Fibroblast of peridontal ligament (primary cell): ENCODE results near the gene CHST8.
"Not testable (repeated sequence)": the region's sequence is repeated elsewhere in the genome, so short reads cannot be mapped to it uniquely, and the experiment has no call there.

Source experiments
- DNase-seq: peaks from one replicate; pipeline ENCODE4 v3.0.0-alpha.2; 2010; ENCODE audit errors: extremely low read depth

Gene CHST8

GRCh38 chr19:33689868-33690267 is 68.1 kb downstream of the CHST8 start:
- DNase-seq: no peak

DNA sequence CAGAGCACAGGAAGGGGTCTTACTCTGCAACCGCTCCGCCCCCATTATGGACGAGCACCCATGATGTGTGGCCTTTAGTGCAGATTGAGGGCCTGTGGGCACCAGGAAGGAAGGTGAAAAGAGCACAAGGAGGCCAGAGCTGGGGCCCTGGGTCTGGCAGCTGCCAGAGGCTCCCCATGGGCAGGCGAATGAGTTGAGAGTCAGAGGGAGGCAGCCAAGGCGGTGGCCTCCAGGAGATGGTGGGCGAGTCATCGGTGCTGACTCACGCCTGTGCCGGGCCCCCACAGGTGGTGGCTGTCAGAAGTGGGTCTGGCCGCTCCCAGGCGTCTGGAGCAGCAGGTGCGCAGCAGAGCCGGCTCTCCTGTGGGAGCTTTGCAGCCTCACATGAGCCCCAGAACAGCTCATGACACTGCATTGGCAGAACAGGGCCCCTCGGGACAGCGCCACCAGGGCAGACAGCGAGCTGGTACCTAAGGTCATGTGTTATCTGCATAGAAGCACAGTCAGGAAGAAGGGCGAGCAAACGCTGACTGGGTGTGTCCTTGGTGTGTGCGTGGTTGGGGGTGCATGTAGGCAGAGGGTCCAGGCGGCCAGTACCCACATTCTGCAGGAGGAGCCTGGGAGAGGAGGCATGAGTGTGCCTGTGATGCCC is 68.8 kb downstream of the CHST8 start:
- no peak for DNase-seq

GRCh38 chr19:33691030-33691427 is 69.3 kb downstream of the CHST8 start:
- no peak for DNase-seq

DNA sequence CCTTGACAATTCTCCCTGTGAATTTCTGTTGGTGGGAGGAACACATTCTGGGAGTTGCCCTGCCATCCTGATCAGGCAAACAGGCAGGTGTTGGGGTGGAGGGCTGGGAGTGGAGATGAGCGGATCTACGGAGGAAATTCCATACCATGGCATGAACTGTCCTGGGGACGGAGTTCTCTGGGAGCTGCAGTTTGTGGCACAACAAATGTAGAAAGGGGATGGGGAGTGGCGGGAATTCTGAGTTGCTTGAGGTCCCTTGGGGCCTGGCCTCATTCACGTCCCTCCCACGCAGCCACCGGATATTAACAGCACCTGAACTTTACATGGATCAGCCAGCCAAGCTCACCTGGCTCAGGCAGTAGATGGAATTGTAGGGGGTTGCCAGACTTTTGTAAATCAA is 70.0 kb downstream of the CHST8 start:
- no peak for DNase-seq

- DNase-seq: no peak
Observed at GRCh38 chr19:33693678-33694077, 71.9 kb downstream of the CHST8 start.

GRCh38 chr19:33695547-33695946 is 73.8 kb downstream of the CHST8 start:
- not testable (repeated sequence) for DNase-seq

DNA sequence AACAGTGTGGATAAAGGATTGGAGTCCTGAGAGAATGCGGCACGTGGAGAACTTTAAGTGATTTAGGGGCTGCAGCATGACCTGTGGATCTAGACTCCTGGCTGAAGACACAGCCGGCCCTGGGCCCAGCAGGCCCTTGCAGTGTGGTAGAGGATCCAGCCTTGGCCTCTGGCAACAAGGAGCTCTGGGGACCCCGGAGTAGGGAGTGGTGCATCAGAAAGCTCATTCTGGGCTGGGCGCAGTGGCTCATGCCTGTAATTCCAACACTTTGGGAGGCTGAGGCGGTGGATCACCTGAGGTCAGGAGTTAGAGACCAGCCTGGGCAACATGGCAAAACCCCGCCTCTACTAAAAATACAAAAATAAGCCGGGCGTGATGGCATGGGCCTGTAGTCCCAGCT is 76.0 kb downstream of the CHST8 start:
- no peak for DNase-seq

GRCh38 chr19:33698576-33699435 is 77.1 kb downstream of the CHST8 start:
- DNase-seq: no peak

DNA sequence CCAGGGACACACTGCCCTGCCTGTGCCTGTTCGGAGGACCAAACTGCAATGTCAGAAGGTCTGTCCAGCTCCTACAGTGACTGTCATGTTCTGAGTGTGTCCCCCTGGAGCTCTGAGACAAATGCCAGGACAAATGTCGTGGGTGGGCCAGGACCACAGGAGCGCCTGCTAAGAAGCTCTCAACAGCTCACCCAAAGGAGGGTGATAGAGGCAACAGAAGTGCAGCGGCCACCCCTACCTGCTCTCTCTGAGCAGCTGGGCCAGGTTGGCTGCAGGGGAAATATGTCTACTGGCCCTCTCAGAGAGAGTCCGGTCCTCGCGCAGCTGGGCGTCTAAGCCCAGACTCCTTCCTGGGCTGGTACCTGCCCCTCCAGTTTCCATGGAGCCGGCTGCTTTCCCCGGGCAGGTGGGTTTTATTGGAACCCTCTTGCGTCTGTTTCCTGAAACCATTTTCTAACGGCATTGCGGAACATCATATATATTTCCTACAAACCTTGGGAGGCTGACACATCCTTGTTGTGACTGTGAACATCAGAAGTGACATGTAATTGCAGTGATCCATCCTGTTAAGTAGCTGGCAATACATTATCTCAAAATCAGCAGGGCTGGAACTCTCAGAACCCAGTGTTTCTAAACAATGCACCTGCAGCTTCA is 78.1 kb downstream of the CHST8 start:
- no peak for DNase-seq

DNA sequence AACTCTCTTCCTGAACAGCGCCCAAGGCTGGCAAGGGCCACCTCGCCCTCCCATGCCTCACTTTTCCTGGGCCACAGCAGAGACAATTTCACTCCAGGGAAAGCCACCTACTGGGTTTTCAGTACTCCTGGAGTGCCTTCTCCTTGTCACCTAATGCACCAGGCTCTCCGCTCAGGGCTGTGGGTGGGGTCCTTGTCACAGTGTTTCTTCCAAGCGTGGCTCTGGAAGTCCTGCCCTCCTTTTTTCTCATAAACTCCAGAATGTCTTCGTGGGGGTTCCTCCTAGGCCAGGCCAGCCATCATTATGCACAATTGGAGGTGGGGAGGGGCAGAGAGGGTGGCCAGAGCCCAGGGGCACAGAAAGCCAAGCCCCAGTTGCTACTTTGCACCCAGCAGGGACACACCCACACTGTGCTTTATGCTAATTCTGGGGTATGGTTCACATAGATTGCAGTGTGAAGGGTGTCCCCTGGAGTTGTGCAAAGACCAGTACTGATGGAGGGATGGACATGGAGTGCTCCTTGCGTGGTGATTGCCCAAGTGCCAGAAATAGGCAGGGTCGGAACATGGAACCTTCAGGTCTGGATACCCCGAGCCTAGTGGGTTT is 78.8 kb downstream of the CHST8 start:
- no peak for DNase-seq

- DNase-seq: no peak
Observed at GRCh38 chr19:33701565-33701964, 79.8 kb downstream of the CHST8 start.

DNA sequence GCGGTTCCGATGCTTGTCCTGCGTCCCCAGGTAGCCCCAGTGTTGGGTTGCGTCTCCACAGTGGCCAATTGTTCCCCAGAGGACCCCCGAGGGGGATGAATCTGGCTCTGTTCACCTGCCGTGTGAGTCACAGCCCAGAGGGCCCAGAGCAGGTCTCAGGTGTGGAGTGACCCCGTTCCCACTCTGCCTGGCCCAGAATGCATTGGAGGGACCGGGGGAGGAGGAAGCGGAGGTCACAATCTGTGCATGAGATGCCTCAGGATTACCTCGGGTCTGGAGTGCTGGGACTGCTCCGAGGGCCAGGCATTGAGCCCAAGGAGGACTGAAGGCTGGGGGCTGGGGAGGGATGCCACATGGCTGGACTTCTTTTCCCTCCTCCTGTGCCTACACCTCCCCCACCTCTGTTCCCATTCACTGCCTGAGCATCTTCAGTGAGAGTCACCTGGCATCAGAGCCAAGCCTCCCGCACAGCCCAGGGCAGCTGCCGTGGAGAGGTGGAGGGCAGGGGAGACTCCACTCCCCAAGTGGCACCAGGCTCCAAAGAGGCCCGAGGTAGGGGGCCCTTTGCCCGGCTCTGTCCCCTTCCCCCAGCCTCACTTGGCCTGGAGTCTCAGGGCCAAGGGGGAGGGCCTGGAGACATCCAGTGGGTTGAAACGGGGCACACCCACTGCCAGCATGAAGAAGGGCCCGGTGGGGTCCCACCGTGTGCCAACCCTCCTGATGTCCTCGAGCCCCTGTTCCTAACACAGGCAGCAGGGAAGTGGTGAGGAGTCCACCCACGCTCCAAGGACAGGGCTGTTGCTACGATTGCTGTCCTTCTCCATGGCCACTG is 81.1 kb downstream of the CHST8 start:
- no peak for DNase-seq

GRCh38 chr19:33703438-33703750 is 81.6 kb downstream of the CHST8 start:
- DNase-seq: no peak

GRCh38 chr19:33703821-33704220 is 82.1 kb downstream of the CHST8 start:
- no peak for DNase-seq

GRCh38 chr19:33704271-33704670 is 82.5 kb downstream of the CHST8 start:
- DNase-seq: no peak

- no peak for DNase-seq
Observed at GRCh38 chr19:33705090-33705847, 83.5 kb downstream of the CHST8 start.

- no peak for DNase-seq
Observed at GRCh38 chr19:33705860-33706259, 84.1 kb downstream of the CHST8 start.

GRCh38 chr19:33706631-33707030 is 84.9 kb downstream of the CHST8 start:
- DNase-seq: no peak

DNA sequence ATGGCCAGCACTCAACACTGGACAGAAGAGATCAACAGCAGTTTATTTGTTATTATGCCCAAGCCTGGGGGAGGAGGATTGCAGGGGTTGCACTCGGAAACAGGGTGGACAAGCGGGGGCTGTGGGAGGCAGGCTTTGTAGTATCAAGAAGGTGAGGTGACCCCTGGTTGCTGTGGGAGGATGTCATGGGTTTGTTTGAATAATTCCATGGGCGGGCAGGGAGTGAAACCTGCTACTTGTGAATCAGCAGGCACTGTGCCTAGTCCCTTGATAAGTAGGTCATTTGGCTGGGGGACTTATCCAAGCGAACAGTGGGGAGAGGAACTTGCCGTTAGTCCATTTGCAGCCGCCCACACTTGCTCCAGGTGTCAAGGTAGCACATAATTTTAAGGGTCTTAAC is 90.5 kb downstream of the CHST8 start:
- DNase-seq: no peak

- DNase-seq: no peak
Observed at GRCh38 chr19:33713194-33713593, 91.4 kb downstream of the CHST8 start.

DNA sequence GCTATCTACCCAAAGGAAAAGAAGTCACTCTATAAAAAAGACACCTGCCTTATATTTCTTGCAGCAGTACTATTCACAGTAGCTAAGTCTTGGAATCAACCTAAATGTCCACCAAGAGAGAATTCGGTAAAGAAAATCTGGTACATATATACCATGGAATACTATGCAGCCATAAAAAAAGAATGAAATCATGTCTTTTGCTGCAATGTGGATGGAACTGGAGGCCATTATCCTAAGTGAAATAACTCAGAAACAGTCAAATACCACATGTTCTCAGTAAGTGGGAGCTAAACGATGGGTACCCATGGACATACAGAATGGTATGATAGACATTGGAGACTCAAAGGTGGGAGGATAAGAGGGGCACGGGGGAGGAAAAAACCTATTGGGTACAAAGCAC is 92.4 kb downstream of the CHST8 start:
- DNase-seq: no peak
